Nephron (organoid): Measurements from ENCODE around the gene NRN1.

ENCODE experiments used
- H3K27ac Mint-ChIP-seq, 3 experiments: 2 replicates each; pipeline ENCODE4 v1.8.0; 2020; ENCODE audit warnings: mixed read lengths in 3 of 3, mild to moderate bottlenecking in 2 of 3, moderate library complexity in 1 of 3
- H3K27me3 Mint-ChIP-seq: 2 replicates; pipeline ENCODE4 v1.8.0; 2021; ENCODE audit warnings: low read depth, mild to moderate bottlenecking, moderate library complexity, mixed read lengths
- H3K36me3 Mint-ChIP-seq: 2 replicates; pipeline ENCODE4 v1.8.0; 2020; ENCODE audit warnings: low read depth, mixed read lengths
- H3K4me1 Mint-ChIP-seq: 2 replicates; pipeline ENCODE4 v1.8.0; 2020; ENCODE audit warnings: mixed read lengths
- H3K4me3 Mint-ChIP-seq, 3 experiments: 2 replicates each; pipeline ENCODE4 v1.8.0; 2020; ENCODE audit warnings: mild to moderate bottlenecking in 3 of 3, mixed read lengths in 3 of 3, moderate library complexity in 2 of 3
- H3K9me3 Mint-ChIP-seq: 2 replicates; pipeline ENCODE4 v1.8.0; 2020; ENCODE audit warnings: mixed read lengths
- CTCF ChIP-seq, 3 experiments: fragments of 200-600 bp; sonication (generic); IDR thresholded peaks; one replicate each; pipeline ENCODE4 v1.5.0; 2021; ENCODE audit warnings: antibody characterized with exemption in 3 of 3; ENCODE audit not compliant: unreplicated experiment in 3 of 3

The NRN1 gene, protein sequence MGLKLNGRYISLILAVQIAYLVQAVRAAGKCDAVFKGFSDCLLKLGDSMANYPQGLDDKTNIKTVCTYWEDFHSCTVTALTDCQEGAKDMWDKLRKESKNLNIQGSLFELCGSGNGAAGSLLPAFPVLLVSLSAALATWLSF

GRCh38 chr6:6006428-6007365 is at the start of gene NRN1:
TSS of gene NRN1 (minus strand) at chr6:6006925. CDS start at chr6:6006749, 176 bp downstream.
- Mint-ChIP-seq H3K4me1 (peaks cover 40% of the 10 kb centered on the region), H3K4me3 (peak within 1 kb of the TSS; percentile 81 to 84 (median 81)), H3K27ac (no peak within 1 kb of the TSS), H3K36me3 (no peaks in the 10 kb centered on the region), H3K27me3 (peaks cover 92% of the 10 kb centered on the region), H3K9me3 (no peaks in the 10 kb centered on the region)
- TF ChIP-seq CTCF (IDR thresholded peaks at IDR 0.05; ENCODE audit: unreplicated experiment in 3 of 3): no peak

GRCh38 chr6:6052216-6052615 is 45.5 kb upstream of the NRN1 start:
- H3K27ac Mint-ChIP-seq: no peak overlapping the region
- no peak overlapping the region for H3K4me3 Mint-ChIP-seq
- H3K36me3 Mint-ChIP-seq: no peaks in the 10 kb centered on the region
- TF ChIP-seq CTCF (IDR thresholded peaks at IDR 0.05; ENCODE audit: unreplicated experiment in 3 of 3): no peak
- peaks cover 7% of the 10 kb centered on the region for H3K4me1 Mint-ChIP-seq
- H3K27me3 Mint-ChIP-seq: peaks cover 24% of the 10 kb centered on the region
- H3K9me3 Mint-ChIP-seq: peaks cover 12% of the 10 kb centered on the region

DNA sequence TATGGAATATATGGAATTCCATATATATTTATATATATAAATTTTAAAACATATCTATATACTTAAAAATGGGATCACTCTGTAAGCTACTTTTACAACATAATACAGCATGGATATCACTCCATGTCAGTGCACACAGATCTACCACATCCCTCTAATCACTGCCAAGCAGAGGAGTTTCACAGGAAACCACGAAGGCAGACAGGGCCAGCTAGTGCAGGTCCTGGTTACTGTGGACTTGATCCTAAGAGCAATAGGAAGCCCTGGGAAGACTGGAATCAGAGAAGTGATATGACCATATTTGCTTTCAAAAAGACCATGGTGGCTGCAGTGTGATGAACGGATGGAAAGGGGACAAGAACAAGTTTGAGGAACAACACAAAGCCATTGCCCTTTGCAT is 40.0 kb upstream of the NRN1 start:
- H3K9me3 Mint-ChIP-seq: peaks cover 12% of the 10 kb centered on the region
- H3K4me1 Mint-ChIP-seq: peaks cover 10% of the 10 kb centered on the region
- peaks cover 15% of the 10 kb centered on the region for H3K27me3 Mint-ChIP-seq
- H3K27ac Mint-ChIP-seq: no peak overlapping the region
- no peak overlapping the region for H3K4me3 Mint-ChIP-seq
- H3K36me3 Mint-ChIP-seq: no peaks in the 10 kb centered on the region
- TF ChIP-seq CTCF (IDR thresholded peaks at IDR 0.05; ENCODE audit: unreplicated experiment in 3 of 3): no peak

- peaks cover 16% of the 10 kb centered on the region for H3K27me3 Mint-ChIP-seq
- H3K27ac Mint-ChIP-seq: no peak overlapping the region
- H3K36me3 Mint-ChIP-seq: no peaks in the 10 kb centered on the region
- H3K4me3 Mint-ChIP-seq: no peak overlapping the region
- no peaks in the 10 kb centered on the region for H3K9me3 Mint-ChIP-seq
- peaks cover 10% of the 10 kb centered on the region for H3K4me1 Mint-ChIP-seq
- TF ChIP-seq CTCF (IDR thresholded peaks at IDR 0.05; ENCODE audit: unreplicated experiment in 3 of 3): no peak
Measured at GRCh38 chr6:6039946-6040509, 33.3 kb upstream of the NRN1 start.

DNA sequence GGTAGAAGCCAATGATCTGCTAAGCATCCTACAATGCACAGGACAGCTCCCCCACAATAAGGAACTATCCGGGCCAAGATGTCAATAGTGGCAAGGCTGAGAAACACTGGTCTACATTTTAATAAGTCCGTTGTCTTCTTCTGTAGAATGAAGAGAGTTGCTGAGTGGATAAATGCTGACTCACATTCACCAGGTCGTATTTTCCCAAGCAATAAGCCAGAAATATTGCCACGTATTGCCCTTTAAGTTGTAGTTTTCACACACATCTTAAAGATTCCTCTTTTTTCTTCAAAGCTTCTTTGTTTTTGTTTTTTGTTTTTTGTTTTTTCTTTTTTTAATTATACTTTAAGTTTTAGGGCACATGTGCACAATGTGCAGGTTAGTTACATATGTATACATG is 30.5 kb upstream of the NRN1 start:
- no peaks in the 10 kb centered on the region for H3K36me3 Mint-ChIP-seq
- H3K27ac Mint-ChIP-seq: no peak overlapping the region
- no peak for TF ChIP-seq CTCF (IDR thresholded peaks at IDR 0.05; ENCODE audit: unreplicated experiment in 3 of 3)
- no peaks in the 10 kb centered on the region for H3K9me3 Mint-ChIP-seq
- peaks cover 21% of the 10 kb centered on the region for H3K27me3 Mint-ChIP-seq
- H3K4me3 Mint-ChIP-seq: no peak overlapping the region
- no peaks in the 10 kb centered on the region for H3K4me1 Mint-ChIP-seq
